ENCODE results near the gene ATP11A.

DNA sequence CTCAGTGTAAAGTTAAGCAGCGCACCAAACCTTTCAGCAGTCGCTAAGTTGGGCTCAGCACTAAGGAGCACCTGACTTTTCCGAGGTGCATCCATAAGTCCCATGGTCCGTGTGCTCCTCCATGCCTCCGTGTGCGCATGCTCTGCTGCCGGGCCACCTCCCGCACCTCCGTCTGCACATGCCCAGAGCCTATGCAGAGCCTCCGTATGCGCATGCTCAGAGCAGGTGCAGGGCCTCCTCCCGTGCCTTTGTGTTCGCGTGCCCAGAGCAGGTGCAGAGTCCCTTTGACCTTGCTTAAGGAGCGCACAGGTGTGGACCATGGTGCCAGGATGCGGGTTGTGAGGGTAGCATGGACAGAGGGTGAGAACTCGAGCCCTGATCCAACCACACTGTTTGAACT lies 46.0 kb downstream of the ATP11A start:
- TF ChIP-seq, protein P1, sequence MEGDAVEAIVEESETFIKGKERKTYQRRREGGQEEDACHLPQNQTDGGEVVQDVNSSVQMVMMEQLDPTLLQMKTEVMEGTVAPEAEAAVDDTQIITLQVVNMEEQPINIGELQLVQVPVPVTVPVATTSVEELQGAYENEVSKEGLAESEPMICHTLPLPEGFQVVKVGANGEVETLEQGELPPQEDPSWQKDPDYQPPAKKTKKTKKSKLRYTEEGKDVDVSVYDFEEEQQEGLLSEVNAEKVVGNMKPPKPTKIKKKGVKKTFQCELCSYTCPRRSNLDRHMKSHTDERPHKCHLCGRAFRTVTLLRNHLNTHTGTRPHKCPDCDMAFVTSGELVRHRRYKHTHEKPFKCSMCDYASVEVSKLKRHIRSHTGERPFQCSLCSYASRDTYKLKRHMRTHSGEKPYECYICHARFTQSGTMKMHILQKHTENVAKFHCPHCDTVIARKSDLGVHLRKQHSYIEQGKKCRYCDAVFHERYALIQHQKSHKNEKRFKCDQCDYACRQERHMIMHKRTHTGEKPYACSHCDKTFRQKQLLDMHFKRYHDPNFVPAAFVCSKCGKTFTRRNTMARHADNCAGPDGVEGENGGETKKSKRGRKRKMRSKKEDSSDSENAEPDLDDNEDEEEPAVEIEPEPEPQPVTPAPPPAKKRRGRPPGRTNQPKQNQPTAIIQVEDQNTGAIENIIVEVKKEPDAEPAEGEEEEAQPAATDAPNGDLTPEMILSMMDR (conservative IDR thresholded peaks at IDR 0.05; ENCODE audit: low read depth, low read length), result no peak
- TF ChIP-seq EZH2 (IDR thresholded peaks at IDR 0.05; ENCODE audit: borderline replicate concordance, low read depth, low read length, poor library complexity, severe bottlenecking), result no peak
